ENCODE results near the gene PDIA4. TPM values are rescaled to one million over a fixed set of nuclear protein-coding genes. Genes with fewer than 3 reads are reported as not detected.
A peak's percentile ranks its signal among the peaks of the same experiment; 100 is the strongest.

Gene PDIA4
- total RNA-seq (156 and 266 TPM in 2 replicates), polyA plus RNA-seq (210 and 236 TPM in 2 replicates), polyA minus RNA-seq (ENCODE audit: low replicate concordance) (77.0 and 107 TPM in 2 replicates)
- polyA plus RNA-seq (2012), result 175 and 182 TPM in 2 replicates

- TF ChIP-seq, protein P1, sequence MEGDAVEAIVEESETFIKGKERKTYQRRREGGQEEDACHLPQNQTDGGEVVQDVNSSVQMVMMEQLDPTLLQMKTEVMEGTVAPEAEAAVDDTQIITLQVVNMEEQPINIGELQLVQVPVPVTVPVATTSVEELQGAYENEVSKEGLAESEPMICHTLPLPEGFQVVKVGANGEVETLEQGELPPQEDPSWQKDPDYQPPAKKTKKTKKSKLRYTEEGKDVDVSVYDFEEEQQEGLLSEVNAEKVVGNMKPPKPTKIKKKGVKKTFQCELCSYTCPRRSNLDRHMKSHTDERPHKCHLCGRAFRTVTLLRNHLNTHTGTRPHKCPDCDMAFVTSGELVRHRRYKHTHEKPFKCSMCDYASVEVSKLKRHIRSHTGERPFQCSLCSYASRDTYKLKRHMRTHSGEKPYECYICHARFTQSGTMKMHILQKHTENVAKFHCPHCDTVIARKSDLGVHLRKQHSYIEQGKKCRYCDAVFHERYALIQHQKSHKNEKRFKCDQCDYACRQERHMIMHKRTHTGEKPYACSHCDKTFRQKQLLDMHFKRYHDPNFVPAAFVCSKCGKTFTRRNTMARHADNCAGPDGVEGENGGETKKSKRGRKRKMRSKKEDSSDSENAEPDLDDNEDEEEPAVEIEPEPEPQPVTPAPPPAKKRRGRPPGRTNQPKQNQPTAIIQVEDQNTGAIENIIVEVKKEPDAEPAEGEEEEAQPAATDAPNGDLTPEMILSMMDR (conservative IDR thresholded peaks at IDR 0.05 in 1 of 2, IDR thresholded peaks at IDR 0.05 in 1 of 2; ENCODE audit: low read depth in 1 of 2, low read length in 2 of 2), result peak in 1 of 2 donors; percentile 23
- TF ChIP-seq EZH2 (IDR thresholded peaks at IDR 0.05; ENCODE audit: low read length, missing control alignments), result no peak
- peak within 1 kb of the TSS; percentile 93 for H3K4me2 ChIP-seq (ENCODE audit: extremely low read depth, insufficient read depth, low read length)
- H2AFZ ChIP-seq (ENCODE audit: low read length), result peak within 1 kb of the TSS; percentile 88
- H3K9ac ChIP-seq (ENCODE audit: insufficient read depth, low read length), result peak within 1 kb of the TSS; percentile 79
- H3K9me3 ChIP-seq (ENCODE audit: control insufficient read depth, insufficient read depth, low read depth, low read length), result no peaks in the 10 kb centered on the region
- H3K27me3 ChIP-seq (ENCODE audit: control insufficient read depth, insufficient read depth, low read length), result no peaks in the 10 kb centered on the region
- DNase-seq (ENCODE audit: low read depth in 2 of 2), result peak; percentile 99
- peak within 1 kb of the TSS; percentile 61 for H3K27ac ChIP-seq (ENCODE audit: insufficient read depth, low read length)
- H3K36me3 ChIP-seq (ENCODE audit: control insufficient read depth, insufficient read depth, low read length), result no peaks in the 10 kb centered on the region
- H3K4me3 ChIP-seq (replicated peaks in 1 of 4; ENCODE audit: control extremely low read depth in 1 of 4, insufficient read depth in 1 of 4, low read depth in 3 of 4, low read length in 4 of 4), result peak within 1 kb of the TSS; percentile 78 to 96 (median 84)
- H3K79me2 ChIP-seq (ENCODE audit: control insufficient read depth, insufficient read depth, low read length), result peaks cover 37% of the 10 kb centered on the region
- peaks cover 2% of the 10 kb centered on the region for H4K20me1 ChIP-seq (ENCODE audit: control insufficient read depth, extremely low read depth, insufficient read depth, low read length)
- no peaks in the 10 kb centered on the region for H3K4me1 ChIP-seq (ENCODE audit: control insufficient read depth, extremely low read depth, insufficient read depth, low read length)
These were observed at the start of gene PDIA4 for GRCh38 chr7:149028346-149029109. TSS of gene PDIA4 (minus strand) at chr7:149028505. CDS start at chr7:149028408, 97 bp downstream.

DNA sequence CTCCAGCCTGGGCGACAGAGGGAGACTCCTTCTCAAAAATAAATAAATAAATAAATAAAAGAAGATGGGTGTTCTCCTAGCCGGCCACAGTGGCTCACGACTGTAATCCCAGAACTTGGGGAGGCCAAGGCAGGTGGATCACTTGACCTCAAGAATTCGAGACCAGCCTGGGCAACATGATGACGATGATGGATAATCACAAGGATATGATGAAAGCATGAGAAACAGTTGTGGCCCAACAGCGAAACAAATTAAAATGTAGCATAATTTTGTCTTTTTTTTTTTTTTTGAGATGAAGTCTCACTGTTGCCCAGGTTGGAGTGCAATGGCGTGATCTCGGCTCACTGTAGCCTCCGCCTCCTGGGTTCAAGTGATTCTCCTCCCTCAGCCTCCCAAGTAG, 49.3 kb upstream of the PDIA4 start:
- H4K20me1 ChIP-seq (ENCODE audit: control insufficient read depth, extremely low read depth, insufficient read depth, low read length), result no peaks in the 10 kb centered on the region
- no peak overlapping the region for H3K4me3 ChIP-seq (replicated peaks in 1 of 4; ENCODE audit: control extremely low read depth in 1 of 4, insufficient read depth in 1 of 4, low read depth in 3 of 4, low read length in 4 of 4)
- no peaks in the 10 kb centered on the region for H3K9me3 ChIP-seq (ENCODE audit: control insufficient read depth, insufficient read depth, low read depth, low read length)
- H3K79me2 ChIP-seq (ENCODE audit: control insufficient read depth, insufficient read depth, low read length), result no peaks in the 10 kb centered on the region
- no peak overlapping the region for H3K4me2 ChIP-seq (ENCODE audit: extremely low read depth, insufficient read depth, low read length)
- no peaks in the 10 kb centered on the region for H3K4me1 ChIP-seq (ENCODE audit: control insufficient read depth, extremely low read depth, insufficient read depth, low read length)
- H3K27ac ChIP-seq (ENCODE audit: insufficient read depth, low read length), result no peak overlapping the region
- DNase-seq (ENCODE audit: low read depth in 2 of 2), result no peak
- no peaks in the 10 kb centered on the region for H3K36me3 ChIP-seq (ENCODE audit: control insufficient read depth, insufficient read depth, low read length)
- no peaks in the 10 kb centered on the region for H3K27me3 ChIP-seq (ENCODE audit: control insufficient read depth, insufficient read depth, low read length)
- no peak overlapping the region for H2AFZ ChIP-seq (ENCODE audit: low read length)
- TF ChIP-seq, protein P1 (conservative IDR thresholded peaks at IDR 0.05 in 1 of 2, IDR thresholded peaks at IDR 0.05 in 1 of 2; ENCODE audit: low read depth in 1 of 2, low read length in 2 of 2), result no peak
- TF ChIP-seq EZH2 (IDR thresholded peaks at IDR 0.05; ENCODE audit: low read length, missing control alignments), result no peak
- no peak overlapping the region for H3K9ac ChIP-seq (ENCODE audit: insufficient read depth, low read length)

DNA sequence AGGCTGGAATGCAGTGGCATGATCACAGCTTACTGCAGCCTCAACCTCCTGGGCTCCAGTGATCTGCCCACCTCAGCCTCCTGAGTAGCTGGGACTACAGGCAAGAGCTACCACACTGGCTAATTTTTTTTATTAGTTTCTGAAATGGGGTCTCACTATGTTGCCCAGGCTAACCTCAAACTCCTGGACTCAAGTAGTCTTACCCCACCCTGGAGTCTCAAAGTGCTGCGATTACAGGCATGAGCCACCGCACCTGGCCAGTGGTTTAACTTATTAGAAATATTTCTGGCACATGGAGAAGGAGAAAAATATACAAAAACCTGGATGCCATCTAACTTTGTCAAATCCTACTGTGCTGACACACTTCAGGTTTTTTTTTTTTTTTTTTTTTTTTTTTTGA, 47.0 kb upstream of the PDIA4 start:
- no peak overlapping the region for H3K4me3 ChIP-seq (replicated peaks in 1 of 4; ENCODE audit: control extremely low read depth in 1 of 4, insufficient read depth in 1 of 4, low read depth in 3 of 4, low read length in 4 of 4)
- H3K9ac ChIP-seq (ENCODE audit: insufficient read depth, low read length), result no peak overlapping the region
- H3K27ac ChIP-seq (ENCODE audit: insufficient read depth, low read length), result no peak overlapping the region
- TF ChIP-seq, protein P1 (conservative IDR thresholded peaks at IDR 0.05 in 1 of 2, IDR thresholded peaks at IDR 0.05 in 1 of 2; ENCODE audit: low read depth in 1 of 2, low read length in 2 of 2), result no peak
- TF ChIP-seq EZH2 (IDR thresholded peaks at IDR 0.05; ENCODE audit: low read length, missing control alignments), result no peak
- H3K79me2 ChIP-seq (ENCODE audit: control insufficient read depth, insufficient read depth, low read length), result no peaks in the 10 kb centered on the region
- no peaks in the 10 kb centered on the region for H3K9me3 ChIP-seq (ENCODE audit: control insufficient read depth, insufficient read depth, low read depth, low read length)
- DNase-seq (ENCODE audit: low read depth in 2 of 2), result no peak
- no peaks in the 10 kb centered on the region for H4K20me1 ChIP-seq (ENCODE audit: control insufficient read depth, extremely low read depth, insufficient read depth, low read length)
- H2AFZ ChIP-seq (ENCODE audit: low read length), result no peak overlapping the region
- H3K4me1 ChIP-seq (ENCODE audit: control insufficient read depth, extremely low read depth, insufficient read depth, low read length), result no peaks in the 10 kb centered on the region
- H3K4me2 ChIP-seq (ENCODE audit: extremely low read depth, insufficient read depth, low read length), result no peak overlapping the region
- peaks cover 10% of the 10 kb centered on the region for H3K36me3 ChIP-seq (ENCODE audit: control insufficient read depth, insufficient read depth, low read length)
- H3K27me3 ChIP-seq (ENCODE audit: control insufficient read depth, insufficient read depth, low read length), result no peaks in the 10 kb centered on the region

All from fibroblast of lung (primary cell).